ENCODE results near the gene FAM229B. TPM values are rescaled to one million over a fixed set of nuclear protein-coding genes. Genes with fewer than 3 reads are reported as not detected.

Gene FAM229B
- total RNA-seq, 3 donors from 2014 or later, result 6.3 to 12.5 (median 10.9) TPM

DNA sequence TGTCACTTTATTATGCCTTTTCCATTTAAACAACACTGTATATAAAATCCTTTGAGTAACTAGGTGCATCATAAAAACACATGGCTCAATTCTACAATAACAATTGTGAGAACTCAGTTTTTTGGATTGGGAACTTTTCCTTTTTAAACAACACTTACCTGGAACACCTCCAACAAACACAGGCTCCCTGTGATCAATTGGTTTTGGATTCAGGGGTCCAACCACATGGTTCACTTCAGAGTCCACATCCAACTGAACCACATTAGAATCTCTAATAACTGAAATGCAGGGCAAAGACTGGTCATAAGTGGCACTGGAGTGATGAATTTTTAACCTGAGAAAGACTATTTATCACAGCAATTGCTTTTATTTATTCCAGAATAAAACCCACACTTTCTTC is 26.5 kb downstream of the FAM229B start:
- Histone ChIP-seq H3K4me1 (no peaks in the 10 kb centered on the region), H3K27ac (no peak overlapping the region), H3K36me3 (no peaks in the 10 kb centered on the region), H3K4me3 (no peak overlapping the region), H3K9me3 (no peaks in the 10 kb centered on the region), H3K27me3 (no peaks in the 10 kb centered on the region)
- no peak for DNase-seq (ENCODE audit: low spot score in 2 of 2)
- TF ChIP-seq POLR2A (IDR thresholded peaks at IDR 0.05) (no peak), POLR2AphosphoS5 (IDR thresholded peaks at IDR 0.05) (no peak)
- TF ChIP-seq, protein P1, sequence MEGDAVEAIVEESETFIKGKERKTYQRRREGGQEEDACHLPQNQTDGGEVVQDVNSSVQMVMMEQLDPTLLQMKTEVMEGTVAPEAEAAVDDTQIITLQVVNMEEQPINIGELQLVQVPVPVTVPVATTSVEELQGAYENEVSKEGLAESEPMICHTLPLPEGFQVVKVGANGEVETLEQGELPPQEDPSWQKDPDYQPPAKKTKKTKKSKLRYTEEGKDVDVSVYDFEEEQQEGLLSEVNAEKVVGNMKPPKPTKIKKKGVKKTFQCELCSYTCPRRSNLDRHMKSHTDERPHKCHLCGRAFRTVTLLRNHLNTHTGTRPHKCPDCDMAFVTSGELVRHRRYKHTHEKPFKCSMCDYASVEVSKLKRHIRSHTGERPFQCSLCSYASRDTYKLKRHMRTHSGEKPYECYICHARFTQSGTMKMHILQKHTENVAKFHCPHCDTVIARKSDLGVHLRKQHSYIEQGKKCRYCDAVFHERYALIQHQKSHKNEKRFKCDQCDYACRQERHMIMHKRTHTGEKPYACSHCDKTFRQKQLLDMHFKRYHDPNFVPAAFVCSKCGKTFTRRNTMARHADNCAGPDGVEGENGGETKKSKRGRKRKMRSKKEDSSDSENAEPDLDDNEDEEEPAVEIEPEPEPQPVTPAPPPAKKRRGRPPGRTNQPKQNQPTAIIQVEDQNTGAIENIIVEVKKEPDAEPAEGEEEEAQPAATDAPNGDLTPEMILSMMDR (IDR thresholded peaks at IDR 0.05), result no peak
- intact Hi-C loops (cut with DNase I; ENCODE audit: low total_unique reads), result no loop called here

DNA sequence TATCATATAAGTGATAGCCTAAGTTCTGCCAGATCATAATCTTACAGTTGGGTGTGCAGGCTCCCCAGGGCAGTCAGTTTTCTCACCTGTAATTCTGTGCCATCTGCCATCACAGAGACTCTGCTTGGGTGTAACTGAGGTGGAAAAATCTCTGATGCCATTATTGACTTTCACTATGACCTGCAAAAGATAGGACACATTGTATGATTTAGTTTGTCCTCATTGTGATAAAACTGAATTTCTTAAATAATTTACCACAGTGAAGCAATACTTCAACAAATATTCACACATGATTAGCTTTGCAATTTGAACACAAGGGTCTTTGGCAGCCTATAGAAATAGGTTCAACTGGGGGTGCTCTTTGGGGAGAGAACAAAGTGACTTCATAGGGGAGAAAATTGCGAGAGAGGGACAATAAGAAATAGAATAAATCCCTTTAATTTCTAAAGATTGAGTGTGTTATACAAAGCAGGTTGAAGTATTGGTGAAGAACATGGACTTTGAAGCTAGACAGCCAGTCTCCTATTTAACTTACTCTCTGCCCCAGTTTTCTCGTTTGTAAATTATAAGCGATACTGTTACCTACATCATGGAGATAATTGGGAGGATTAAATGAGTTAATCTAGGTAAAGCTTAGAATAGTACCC is 27.3 kb downstream of the FAM229B start:
- H3K4me3 ChIP-seq, result no peak overlapping the region
- H3K9me3 ChIP-seq, result no peaks in the 10 kb centered on the region
- no peaks in the 10 kb centered on the region for H3K4me1 ChIP-seq
- intact Hi-C loops (cut with DNase I; ENCODE audit: low total_unique reads), result no loop called here
- DNase-seq (ENCODE audit: low spot score in 2 of 2), result no peak
- H3K36me3 ChIP-seq, result no peaks in the 10 kb centered on the region
- no peak for TF ChIP-seq POLR2A (IDR thresholded peaks at IDR 0.05)
- no peak for TF ChIP-seq POLR2AphosphoS5 (IDR thresholded peaks at IDR 0.05)
- TF ChIP-seq, protein P1 (IDR thresholded peaks at IDR 0.05), result no peak
- no peaks in the 10 kb centered on the region for H3K27me3 ChIP-seq
- no peak overlapping the region for H3K27ac ChIP-seq

DNA sequence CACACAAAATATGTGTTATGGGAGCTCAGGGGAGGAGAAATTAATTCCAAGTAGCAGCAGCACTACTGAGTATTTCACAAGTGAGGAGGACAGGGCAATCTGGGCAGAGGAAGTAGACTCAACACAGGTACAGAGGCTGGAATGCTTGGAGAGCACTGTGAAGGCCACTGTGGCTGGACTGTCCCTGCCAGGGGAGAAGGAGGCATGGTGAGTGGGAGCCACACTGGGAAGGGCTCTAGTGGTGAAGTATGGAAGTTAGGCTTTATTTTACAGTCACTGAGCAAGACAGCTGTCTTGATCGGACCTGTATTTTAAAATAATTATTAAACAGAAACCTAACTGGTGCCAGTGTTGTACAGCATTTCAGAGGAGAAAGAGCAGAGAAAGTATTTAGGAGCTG is 28.8 kb downstream of the FAM229B start:
- Histone ChIP-seq H3K27me3 (no peaks in the 10 kb centered on the region), H3K4me1 (no peaks in the 10 kb centered on the region), H3K36me3 (no peaks in the 10 kb centered on the region), H3K27ac (no peak overlapping the region), H3K9me3 (no peaks in the 10 kb centered on the region), H3K4me3 (no peak overlapping the region)
- intact Hi-C loops (cut with DNase I; ENCODE audit: low total_unique reads), result no loop called here
- TF ChIP-seq, protein P1 (IDR thresholded peaks at IDR 0.05), result no peak
- no peak for TF ChIP-seq POLR2AphosphoS5 (IDR thresholded peaks at IDR 0.05)
- TF ChIP-seq POLR2A (IDR thresholded peaks at IDR 0.05), result no peak
- no peak for DNase-seq (ENCODE audit: low spot score in 2 of 2)

DNA sequence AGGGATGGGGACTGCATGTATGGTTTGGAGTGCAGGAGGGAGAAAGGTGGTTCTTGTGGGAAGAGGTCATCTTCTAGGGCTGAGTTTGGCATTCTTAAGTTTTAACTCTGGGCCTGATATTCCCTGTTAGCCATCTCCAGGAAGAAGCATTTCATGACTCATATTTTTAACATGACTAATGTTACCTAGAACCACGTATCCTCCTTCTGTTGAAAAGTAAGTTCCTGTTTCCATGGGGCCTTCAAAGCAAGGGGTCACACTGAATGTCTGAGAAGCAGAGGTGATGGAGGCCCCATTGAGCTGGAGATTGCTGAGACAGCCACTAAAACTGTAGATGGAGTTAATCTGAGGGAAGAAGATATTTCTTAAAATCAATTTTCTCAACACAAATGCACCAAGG is 30.2 kb downstream of the FAM229B start:
- TF ChIP-seq POLR2AphosphoS5 (IDR thresholded peaks at IDR 0.05) (no peak), POLR2A (IDR thresholded peaks at IDR 0.05) (no peak)
- TF ChIP-seq, protein P1 (IDR thresholded peaks at IDR 0.05), result no peak
- Histone ChIP-seq H3K9me3 (no peaks in the 10 kb centered on the region), H3K36me3 (no peaks in the 10 kb centered on the region), H3K27me3 (no peaks in the 10 kb centered on the region), H3K4me3 (no peak overlapping the region), H3K27ac (no peak overlapping the region), H3K4me1 (no peaks in the 10 kb centered on the region)
- DNase-seq (ENCODE audit: low spot score in 2 of 2), result no peak
- intact Hi-C loops (cut with DNase I; ENCODE audit: low total_unique reads), result no loop called here

DNA sequence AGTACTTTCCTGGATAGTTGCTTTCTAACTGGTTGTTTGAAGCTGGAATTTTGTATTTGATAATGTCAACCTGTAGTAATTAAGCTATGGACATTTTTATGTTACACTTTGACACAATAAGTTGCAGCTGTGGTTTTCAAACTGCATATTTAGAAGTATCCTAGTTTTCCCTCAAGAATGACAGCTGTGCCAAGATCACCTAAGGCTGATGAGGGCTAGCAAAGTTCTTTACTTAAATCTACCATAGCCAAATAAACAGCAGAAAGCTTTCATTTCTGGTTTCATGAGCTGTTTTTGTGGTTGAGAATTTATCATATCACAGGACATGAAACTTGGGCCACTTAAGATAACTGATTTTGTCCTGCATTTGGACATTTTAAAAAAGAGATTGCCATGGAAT is 30.6 kb downstream of the FAM229B start:
- no peak overlapping the region for H3K27ac ChIP-seq
- H3K4me3 ChIP-seq, result no peak overlapping the region
- no peak for DNase-seq (ENCODE audit: low spot score in 2 of 2)
- no peaks in the 10 kb centered on the region for H3K36me3 ChIP-seq
- no peak for TF ChIP-seq POLR2A (IDR thresholded peaks at IDR 0.05)
- no peak for TF ChIP-seq POLR2AphosphoS5 (IDR thresholded peaks at IDR 0.05)
- TF ChIP-seq, protein P1 (IDR thresholded peaks at IDR 0.05), result no peak
- intact Hi-C loops (cut with DNase I; ENCODE audit: low total_unique reads), result no loop called here
- H3K27me3 ChIP-seq, result no peaks in the 10 kb centered on the region
- H3K4me1 ChIP-seq, result no peaks in the 10 kb centered on the region
- no peaks in the 10 kb centered on the region for H3K9me3 ChIP-seq
